H9 (cell line): ENCODE measurements around the gene LAP3. TPM values are rescaled to one million over a fixed set of nuclear protein-coding genes. Genes with fewer than 3 reads are reported as not detected.
A peak's percentile ranks its signal among the peaks of the same experiment; 100 is the strongest.

Experiments used
- DNase-seq: peaks from one replicate; pipeline ENCODE4 v3.0.0-alpha.2; 2017
- H2AFZ ChIP-seq: one replicate; pipeline ENCODE4 v1.6.1; 2013; ENCODE audit warnings: mild to moderate bottlenecking, low read length, control low read depth, moderate library complexity
- H2AK5ac ChIP-seq: 2 replicates; pipeline ENCODE4 v1.6.1; 2013; ENCODE audit warnings: low read length, control low read depth, mixed read lengths; ENCODE audit not compliant: insufficient read length
- H2BK120ac ChIP-seq: one replicate; pipeline ENCODE4 v1.6.1; 2013; ENCODE audit warnings: low read depth, mild to moderate bottlenecking, low read length, control low read depth, inconsistent platforms; ENCODE audit not compliant: poor library complexity, severe bottlenecking
- H2BK12ac ChIP-seq: 2 replicates; pipeline ENCODE4 v1.6.1; 2013; ENCODE audit warnings: low read length, control low read depth, mixed read lengths, low read depth; ENCODE audit not compliant: insufficient read length
- H2BK15ac ChIP-seq: 2 replicates; pipeline ENCODE4 v1.6.1; 2013; ENCODE audit warnings: low read depth, low read length, control low read depth
- H2BK20ac ChIP-seq: one replicate; pipeline ENCODE4 v1.6.1; 2013; ENCODE audit warnings: low read depth, mild to moderate bottlenecking, low read length, control low read depth, inconsistent platforms; ENCODE audit not compliant: poor library complexity, severe bottlenecking
- H2BK5ac ChIP-seq: 2 replicates; pipeline ENCODE4 v1.6.1; 2013; ENCODE audit warnings: low read length, control low read depth, mixed read lengths; ENCODE audit not compliant: insufficient read length
- H3K14ac ChIP-seq: 2 replicates; pipeline ENCODE4 v1.6.1; 2013; ENCODE audit warnings: low read length, control low read depth; ENCODE audit not compliant: insufficient read depth
- H3K18ac ChIP-seq: 2 replicates; pipeline ENCODE4 v1.6.1; 2013; ENCODE audit warnings: low read depth, mild to moderate bottlenecking, mixed read lengths, low read length, control low read depth; ENCODE audit not compliant: insufficient read length
- H3K23ac ChIP-seq: 2 replicates; pipeline ENCODE4 v1.6.1; 2013; ENCODE audit warnings: low read length, control low read depth, mixed read lengths, low read depth; ENCODE audit not compliant: insufficient read length
- H3K23me2 ChIP-seq: 2 replicates; pipeline ENCODE4 v1.6.1; 2013; ENCODE audit warnings: low read depth, mild to moderate bottlenecking, mixed read lengths, low read length, control low read depth; ENCODE audit not compliant: insufficient read length, poor library complexity, severe bottlenecking
- H3K27ac ChIP-seq: 2 replicates; pipeline ENCODE4 v1.5.1; 2013; ENCODE audit warnings: low read length, control low read depth, mixed read lengths, low read depth; ENCODE audit not compliant: insufficient read length
- H3K27me3 ChIP-seq: 2 replicates; pipeline ENCODE4 v1.6.1; 2013; ENCODE audit warnings: low read length, control low read depth, inconsistent platforms; ENCODE audit not compliant: insufficient read depth
- H3K4ac ChIP-seq: 2 replicates; pipeline ENCODE4 v1.6.1; 2013; ENCODE audit warnings: low read depth, mild to moderate bottlenecking, control low read depth, inconsistent platforms, low read length, moderate library complexity
- H3K4me1 ChIP-seq: 2 replicates; pipeline ENCODE4 v1.6.1; 2013; ENCODE audit warnings: low read length, control low read depth, inconsistent platforms; ENCODE audit not compliant: insufficient read depth
- H3K4me2 ChIP-seq: 2 replicates; pipeline ENCODE4 v1.6.1; 2013; ENCODE audit warnings: low read length, control low read depth, mixed read lengths; ENCODE audit not compliant: insufficient read length, insufficient read depth
- H3K56ac ChIP-seq: 2 replicates; pipeline ENCODE4 v1.6.1; 2013; ENCODE audit warnings: low read depth, mild to moderate bottlenecking, mixed read lengths, low read length, control low read depth; ENCODE audit not compliant: insufficient read length
- H3K79me1 ChIP-seq: 2 replicates; pipeline ENCODE4 v1.6.1; 2013; ENCODE audit warnings: low read depth, mild to moderate bottlenecking, moderate library complexity, low read length, control low read depth, inconsistent platforms; ENCODE audit not compliant: insufficient read depth, poor library complexity, severe bottlenecking
- H3K79me2 ChIP-seq: 2 replicates; pipeline ENCODE4 v1.6.1; 2013; ENCODE audit warnings: low read length, control low read depth, inconsistent platforms; ENCODE audit not compliant: insufficient read depth
- H3K9ac ChIP-seq: 2 replicates; pipeline ENCODE4 v1.6.1; 2013; ENCODE audit warnings: low read length, control low read depth, mixed read lengths; ENCODE audit not compliant: insufficient read length; ENCODE audit errors: extremely low read depth
- H3K9me3 ChIP-seq: one replicate; pipeline ENCODE4 v1.6.1; 2013; ENCODE audit warnings: low read depth, low read length, inconsistent platforms; ENCODE audit not compliant: control insufficient read depth
- H3T11ph ChIP-seq: one replicate; pipeline ENCODE4 v1.6.1; 2013; ENCODE audit warnings: mild to moderate bottlenecking, low read length, control low read depth, inconsistent platforms
- H4K20me1 ChIP-seq: one replicate; pipeline ENCODE4 v1.6.1; 2013; ENCODE audit not compliant: control insufficient read depth, insufficient read length, insufficient read depth
- H4K5ac ChIP-seq: 2 replicates; pipeline ENCODE4 v1.6.1; 2013; ENCODE audit warnings: low read depth, mild to moderate bottlenecking, mixed read lengths, low read length, control low read depth; ENCODE audit not compliant: insufficient read length
- H4K8ac ChIP-seq: replicated peaks from 2 replicates; pipeline ENCODE4 v1.6.1; 2013; ENCODE audit warnings: low read length, control low read depth, mixed read lengths, low read depth; ENCODE audit not compliant: insufficient read length
- H4K91ac ChIP-seq: 2 replicates; pipeline ENCODE4 v1.6.1; 2013; ENCODE audit warnings: low read depth, mild to moderate bottlenecking, moderate library complexity, mixed read lengths, low read length, control low read depth; ENCODE audit not compliant: insufficient read length
- H3K27ac Mint-ChIP-seq, 3 experiments: 2 replicates in 2 of 3; 3 replicates in 1 of 3; pipeline ENCODE4 v1.8.0; 2020 to 2021; ENCODE audit warnings: mixed read lengths in 3 of 3, mild to moderate bottlenecking in 1 of 3, moderate library complexity in 1 of 3
- H3K27me3 Mint-ChIP-seq: 2 replicates; pipeline ENCODE4 v1.8.0; 2021; ENCODE audit warnings: low read depth, mild to moderate bottlenecking, moderate library complexity, mixed read lengths
- H3K36me3 Mint-ChIP-seq, 3 experiments: 2 replicates in 2 of 3; 3 replicates in 1 of 3; pipeline ENCODE4 v1.8.0; 2020 to 2021; ENCODE audit warnings: low read depth in 3 of 3, mixed read lengths in 3 of 3; ENCODE audit not compliant: insufficient read depth in 1 of 3
- H3K4me1 Mint-ChIP-seq, 2 experiments: 2 replicates each; pipeline ENCODE4 v1.8.0; 2020; ENCODE audit warnings: mixed read lengths in 2 of 2
- H3K4me3 Mint-ChIP-seq, 2 experiments: 2 replicates in 1 of 2; 3 replicates in 1 of 2; pipeline ENCODE4 v1.8.0; 2020 to 2021; ENCODE audit warnings: mild to moderate bottlenecking in 2 of 2, mixed read lengths in 2 of 2, moderate library complexity in 1 of 2
- H3K9me3 Mint-ChIP-seq, 2 experiments: 2 replicates in 1 of 2; 3 replicates in 1 of 2; pipeline ENCODE4 v1.8.0; 2020; ENCODE audit warnings: mild to moderate bottlenecking in 2 of 2, mixed read lengths in 2 of 2, moderate library complexity in 1 of 2
- WGBS: extraction: QIAGEN DNeasy Blood & Tissue Kit; methylation state at CpG from one replicate; pipeline ENCODE4 v1.1.7; 2013; ENCODE audit warnings: missing lambda C conversion rate, low lambda C conversion rate, mixed read lengths; ENCODE audit not compliant: insufficient read length; ENCODE audit errors: extremely low coverage; 5-methylcytosine and 5-hydroxymethylcytosine counted together
- total RNA-seq: library from RNA; stranded (reverse); gene quantifications from 2 replicates; pipeline ENCODE4 v1.2.1, GENCODE V29; 2021
- TF ChIP-seq, protein P1 (sequence below): fragments of 200-600 bp; sonication (generic); conservative IDR thresholded peaks from 3 replicates; pipeline ENCODE4 v1.8.0; 2021; ENCODE audit warnings: antibody characterized with exemption, mild to moderate bottlenecking

Gene LAP3
- total RNA-seq, 1 experiment from 2014 or later, result 53.2 TPM

DNA sequence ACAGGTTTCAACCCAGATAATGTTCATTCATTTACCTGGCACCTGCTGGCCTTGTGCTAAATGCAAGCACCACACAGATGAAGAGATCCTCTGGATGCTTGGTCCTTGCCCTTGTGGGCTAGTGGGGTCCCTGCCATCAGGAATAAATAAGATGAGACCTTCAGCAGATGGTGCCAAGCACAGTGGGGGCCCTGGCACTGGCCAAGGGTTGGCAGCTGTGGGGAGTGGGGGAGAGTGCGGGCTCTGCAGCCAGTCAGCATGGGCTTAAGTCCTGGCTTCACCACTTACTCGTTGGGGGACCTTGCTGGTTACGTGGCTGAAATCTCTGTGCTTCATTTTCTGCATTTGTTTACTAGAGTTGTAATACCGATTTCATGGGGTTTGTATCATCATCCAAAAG lies 6.9 kb downstream of the LAP3 start:
- Mint-ChIP-seq H3K27me3 (no peaks in the 10 kb centered on the region), H3K4me3 (no peak overlapping the region), H3K4me1 (peaks cover 17 to 19% of the 10 kb centered on the region in 2 experiments), H3K9me3 (no peaks in the 10 kb centered on the region), H3K27ac (peak overlapping the region; percentile 82 to 92 (median 87); a peak in 5 of 7 replicates), H3K36me3 (peaks cover 31 to 85% (median 67%) of the 10 kb centered on the region in 3 experiments)
- Histone ChIP-seq H2BK12ac (no peak overlapping the region), H3K23me2 (no peaks in the 10 kb centered on the region), H4K5ac (no peak overlapping the region), H3K27ac (no peak overlapping the region), H2BK15ac (no peak overlapping the region), H3K14ac (no peak overlapping the region), H3K23ac (no peak overlapping the region), H3K9ac (no peak overlapping the region), H4K8ac (no peak overlapping the region), H3K56ac (no peak overlapping the region), H2BK20ac (no peak overlapping the region), H3K79me2 (no peaks in the 10 kb centered on the region), H3K9me3 (no peaks in the 10 kb centered on the region), H3K4me2 (no peak overlapping the region), H3T11ph (no peak overlapping the region), H2BK120ac (no peak overlapping the region), H2AFZ (no peak overlapping the region), H2AK5ac (no peak overlapping the region), H3K27me3 (no peaks in the 10 kb centered on the region), H4K91ac (no peak overlapping the region), H2BK5ac (no peak overlapping the region), H4K20me1 (no peaks in the 10 kb centered on the region), H3K79me1 (no peaks in the 10 kb centered on the region), H3K4me1 (no peaks in the 10 kb centered on the region; the same call in 1 of the 2 replicates), H3K4ac (no peak overlapping the region), H3K18ac (no peak overlapping the region)
- no peak for DNase-seq
- TF ChIP-seq, protein P1, sequence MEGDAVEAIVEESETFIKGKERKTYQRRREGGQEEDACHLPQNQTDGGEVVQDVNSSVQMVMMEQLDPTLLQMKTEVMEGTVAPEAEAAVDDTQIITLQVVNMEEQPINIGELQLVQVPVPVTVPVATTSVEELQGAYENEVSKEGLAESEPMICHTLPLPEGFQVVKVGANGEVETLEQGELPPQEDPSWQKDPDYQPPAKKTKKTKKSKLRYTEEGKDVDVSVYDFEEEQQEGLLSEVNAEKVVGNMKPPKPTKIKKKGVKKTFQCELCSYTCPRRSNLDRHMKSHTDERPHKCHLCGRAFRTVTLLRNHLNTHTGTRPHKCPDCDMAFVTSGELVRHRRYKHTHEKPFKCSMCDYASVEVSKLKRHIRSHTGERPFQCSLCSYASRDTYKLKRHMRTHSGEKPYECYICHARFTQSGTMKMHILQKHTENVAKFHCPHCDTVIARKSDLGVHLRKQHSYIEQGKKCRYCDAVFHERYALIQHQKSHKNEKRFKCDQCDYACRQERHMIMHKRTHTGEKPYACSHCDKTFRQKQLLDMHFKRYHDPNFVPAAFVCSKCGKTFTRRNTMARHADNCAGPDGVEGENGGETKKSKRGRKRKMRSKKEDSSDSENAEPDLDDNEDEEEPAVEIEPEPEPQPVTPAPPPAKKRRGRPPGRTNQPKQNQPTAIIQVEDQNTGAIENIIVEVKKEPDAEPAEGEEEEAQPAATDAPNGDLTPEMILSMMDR, result no peak
- no CpG with 5 or more reads among the region's 4 CpGs for WGBS
